HepG2 (cell line): Measurements from ENCODE around the gene CLDN3. TPM values are rescaled to one million over a fixed set of nuclear protein-coding genes. Genes with fewer than 3 reads are reported as not detected.

Experiments
- ARID2 ChIP-seq: sonication (generic); formaldehyde crosslinking; IDR thresholded peaks from 2 replicates; pipeline ENCODE4 v1.8.1; 2022; ENCODE audit warnings: mild to moderate bottlenecking, missing genetic modification reagents, borderline replicate concordance
- CREBL2 ChIP-seq: sonication (generic); formaldehyde crosslinking; IDR thresholded peaks from 2 replicates; pipeline ENCODE4 v1.8.1; 2023; ENCODE audit warnings: missing genetic modification reagents, mild to moderate bottlenecking, borderline replicate concordance
- GMEB1 ChIP-seq: sonication (generic); formaldehyde crosslinking; IDR thresholded peaks from 2 replicates; pipeline ENCODE4 v1.5.1; 2020; ENCODE audit warnings: missing genetic modification reagents, mild to moderate bottlenecking, borderline replicate concordance
- HNF1A ChIP-seq, 2 experiments: sonication (generic) in 1 of 2; formaldehyde crosslinking in 1 of 2; IDR thresholded peaks; 2 replicates each; pipeline versions ENCODE4 v1.4.0 to v1.6.1; 2016 to 2020; ENCODE audit warnings: borderline replicate concordance in 1 of 2, low read depth in 1 of 2, mild to moderate bottlenecking in 1 of 2, missing genetic modification reagents in 1 of 2
- IRF2 ChIP-seq: IDR thresholded peaks from 2 replicates; pipeline ENCODE4 v1.6.1; 2018; ENCODE audit warnings: missing genetic modification reagents, missing compliant biosample characterization
- IRX3 ChIP-seq: sonication (generic); formaldehyde crosslinking; IDR thresholded peaks from 2 replicates; pipeline ENCODE4 v1.8.1; 2023; ENCODE audit warnings: mild to moderate bottlenecking, low read depth, missing genetic modification reagents, borderline replicate concordance
- MAFK ChIP-seq, 2 experiments: IDR thresholded peaks in 1 of 2; conservative IDR thresholded peaks in 1 of 2; 2 replicates each; pipeline ENCODE4 v1.6.1; 2011; ENCODE audit warnings: improper control_type of control experiment in 2 of 2, low read length in 2 of 2
- REST ChIP-seq, 2 experiments: IDR thresholded peaks; 2 replicates each; pipeline ENCODE4 v1.6.1; 2011 to 2012; ENCODE audit warnings: low read length in 2 of 2, borderline replicate concordance in 1 of 2, low read depth in 1 of 2, mild to moderate bottlenecking in 1 of 2, moderate library complexity in 1 of 2
- SP1 ChIP-seq, 2 experiments: fragments of 450-650 bp in 1 of 2; sonication (generic) in 1 of 2; formaldehyde crosslinking in 1 of 2; IDR thresholded peaks; 2 replicates each; pipeline versions ENCODE4 v1.4.0 to v1.6.1; 2016 to 2020; ENCODE audit warnings: missing genetic modification reagents in 1 of 2
- XBP1 ChIP-seq: sonication (generic); formaldehyde crosslinking; IDR thresholded peaks from 2 replicates; pipeline ENCODE4 v1.5.0; 2020; ENCODE audit warnings: missing genetic modification reagents
- ZBTB43 ChIP-seq: sonication (generic); formaldehyde crosslinking; conservative IDR thresholded peaks from 2 replicates; pipeline ENCODE4 v1.4.0; 2020; ENCODE audit warnings: missing genetic modification reagents
- ZNF207 ChIP-seq: fragments of 450-650 bp; IDR thresholded peaks from 2 replicates; pipeline ENCODE4 v1.6.1; 2016; ENCODE audit warnings: antibody characterized with exemption, borderline replicate concordance
- ZNF335 ChIP-seq: sonication (generic); formaldehyde crosslinking; IDR thresholded peaks from 2 replicates; pipeline ENCODE4 v1.4.0; 2020; ENCODE audit warnings: missing genetic modification reagents
- ZNF605 ChIP-seq: sonication (generic); formaldehyde crosslinking; IDR thresholded peaks from 2 replicates; pipeline ENCODE4 v1.8.0; 2022; ENCODE audit warnings: mild to moderate bottlenecking, missing genetic modification reagents
- ZNF614 ChIP-seq: IDR thresholded peaks from 2 replicates; pipeline ENCODE4 v1.6.1; 2018; ENCODE audit warnings: missing biosample characterization, missing genetic modification reagents, inconsistent platforms, borderline replicate concordance
- ZSCAN21 ChIP-seq: sonication (generic); formaldehyde crosslinking; IDR thresholded peaks from 2 replicates; pipeline ENCODE4 v1.8.0; 2022; ENCODE audit warnings: mild to moderate bottlenecking, missing genetic modification reagents, moderate library complexity, borderline replicate concordance
- polyA plus RNA-seq, 8 experiments: library from polyadenylated mRNA; depleted of rRNA in 3 of 8; stranded (reverse) in 7 of 8; unstranded in 1 of 8; fragments of >200 nt; fragmentation: Illumina TruSeq in 4 of 8; extraction: Trizol in 4 of 8; gene quantifications; 2 replicates each; pipeline versions ENCODE4 v1.2.1 to v1.2.3, GENCODE V29; 2011 to 2016; ENCODE audit warnings: low read depth in 4 of 8, missing spikeins in 1 of 8, mixed read lengths in 1 of 8; ENCODE audit not compliant: insufficient read depth in 1 of 8
- total RNA-seq, 5 experiments: library from RNA; depleted of rRNA; stranded (reverse); fragments of >200 nt; fragmentation: Illumina TruSeq; extraction: Trizol; gene quantifications; 2 replicates each; pipeline ENCODE4 v1.2.3, GENCODE V29; 2016; ENCODE audit warnings: low read depth in 1 of 5

Gene CLDN3
- total and polyA plus RNA-seq, 2 of the 13 experiments (the other 11 are each of a cell fraction or from before 2014, with no cell fraction given): 0.31 to 0.51 TPM

- no peak for TF ChIP-seq HNF1A (IDR thresholded peaks at IDR 0.05; ENCODE audit: low read depth)
- no peak for TF ChIP-seq HNF1A (CRISPR knock-in tag; IDR thresholded peaks at IDR 0.05; ENCODE audit: borderline replicate concordance)
- no peak for TF ChIP-seq REST (IDR thresholded peaks at IDR 0.05; ENCODE audit: borderline replicate concordance in 1 of 2, low read depth in 1 of 2, low read length in 2 of 2)
- TF ChIP-seq CREBL2 (CRISPR knock-in tag): no peak
- TF ChIP-seq SP1 (IDR thresholded peaks at IDR 0.05): no peak
- TF ChIP-seq SP1 (CRISPR knock-in tag; IDR thresholded peaks at IDR 0.05): no peak
- TF ChIP-seq XBP1: no peak
- TF ChIP-seq ZNF605 (CRISPR knock-in tag): no peak
- no peak for TF ChIP-seq IRX3 (CRISPR knock-in tag)
- TF ChIP-seq ZNF614 (CRISPR knock-in tag): no peak
- TF ChIP-seq ZBTB43 (CRISPR knock-in tag): no peak
- no peak for TF ChIP-seq IRF2
- no peak for TF ChIP-seq ZSCAN21
- no peak for TF ChIP-seq MAFK (conservative IDR thresholded peaks at IDR 0.05 in 1 of 2, IDR thresholded peaks at IDR 0.05 in 1 of 2; ENCODE audit: low read length in 2 of 2)
- 0 out of 2 replicates have a peak, but pooled peaks have one; percentile 32 for TF ChIP-seq GMEB1 (CRISPR knock-in tag)
- no peak for TF ChIP-seq ARID2 (CRISPR knock-in tag)
- TF ChIP-seq ZNF335 (CRISPR knock-in tag): no peak
- TF ChIP-seq ZNF207: no peak
Measured at GRCh38 chr7:73742753-73743641, 27.1 kb downstream of the CLDN3 start (continued).
